B cell (primary cell): ENCODE measurements around the gene CENPA. TPM values are rescaled to one million over a fixed set of nuclear protein-coding genes. Genes with fewer than 3 reads are reported as not detected.

Experiments
- ATAC-seq: fragments of 200-7000 bp; cut with Tn5 transposase; one replicate; pipeline ENCODE4 v1.10.0; 2021; ENCODE audit warnings: low read depth, mild to moderate bottlenecking, moderate number of reproducible peaks, moderate library complexity
- CTCF ChIA-PET: fragments of 350-600 bp; sonication (Branson Sonifier 250); formaldehyde crosslinking; loops from one replicate; lab custom pipeline; 2021; ENCODE audit warnings: antibody characterized with exemption, inconsistent platforms; lab: Charles Lee
- POLR2A ChIA-PET: fragments of 350-600 bp; sonication (Branson Sonifier 250); formaldehyde crosslinking; loops from one replicate; lab custom pipeline; 2021; ENCODE audit warnings: antibody characterized with exemption; lab: Charles Lee
- DNase-seq: peaks from one replicate; pipeline ENCODE4 v3.0.0; 2013
- H2AFZ ChIP-seq: 2 replicates; pipeline ENCODE4 v1.6.1; 2012; ENCODE audit warnings: mild to moderate bottlenecking, low read depth, low read length; ENCODE audit not compliant: insufficient read depth, poor library complexity, severe bottlenecking
- H3K27ac ChIP-seq, 2 donors: 1 replicate in 1 of 2; 2 replicates in 1 of 2; pipeline ENCODE4 v1.5.1; 2012 to 2013; ENCODE audit warnings: low read length in 2 of 2, mild to moderate bottlenecking in 2 of 2, moderate library complexity in 1 of 2
- H3K27me3 ChIP-seq, 4 experiments: fragments of 200-600 bp in 1 of 4; sonication (generic) in 1 of 4; replicated peaks in 1 of 4; 1 replicate in 2 of 4; 2 replicates in 2 of 4; pipeline versions ENCODE4 v1.6.1 to v1.7.0; 2013 to 2016; ENCODE audit warnings: low read length in 3 of 4, mild to moderate bottlenecking in 2 of 4, mixed read lengths in 1 of 4, moderate library complexity in 1 of 4; ENCODE audit not compliant: insufficient read depth in 4 of 4, control insufficient read depth in 3 of 4; ENCODE audit errors: control extremely low read depth in 1 of 4
- H3K36me3 ChIP-seq, 2 experiments: replicated peaks in 1 of 2; 1 replicate in 1 of 2; 2 replicates in 1 of 2; pipeline versions ENCODE4 v1.6.1 to v1.7.1; 2013; ENCODE audit warnings: low read length in 1 of 2; ENCODE audit not compliant: insufficient read depth in 2 of 2, control insufficient read depth in 1 of 2; ENCODE audit errors: control extremely low read depth in 1 of 2, extremely low read depth in 1 of 2
- H3K4me1 ChIP-seq, 2 donors: fragments of 200-600 bp in 1 of 2; sonication (generic) in 1 of 2; 1 replicate in 1 of 2; 2 replicates in 1 of 2; pipeline versions ENCODE4 v1.5.1 to v1.6.1; 2013 to 2017; ENCODE audit warnings: low read length in 2 of 2; ENCODE audit not compliant: control insufficient read depth in 2 of 2, insufficient read depth in 2 of 2
- H3K4me2 ChIP-seq: replicated peaks from 2 replicates; pipeline ENCODE3; 2012; ENCODE audit warnings: mild to moderate bottlenecking, low read depth, low read length; ENCODE audit not compliant: poor library complexity, severe bottlenecking
- H3K4me3 ChIP-seq, 5 experiments: fragments of 200-600 bp in 1 of 5; sonication (generic) in 1 of 5; 1 replicate in 3 of 5; 2 replicates in 2 of 5; pipeline versions ENCODE4 v1.5.1 to v1.7.0; 2011 to 2016; ENCODE audit warnings: low read length in 4 of 5, mild to moderate bottlenecking in 4 of 5, low read depth in 2 of 5, control low read depth in 1 of 5, moderate library complexity in 1 of 5; ENCODE audit not compliant: insufficient read depth in 1 of 5; ENCODE audit errors: control extremely low read depth in 1 of 5, extremely low read depth in 1 of 5
- H3K79me2 ChIP-seq: fragments of 200-600 bp; sonication (generic); one replicate; pipeline ENCODE4 v1.6.0; 2016; ENCODE audit warnings: low read length; ENCODE audit not compliant: control insufficient read depth, insufficient read depth
- H3K9ac ChIP-seq: fragments of 200-600 bp; sonication (generic); 2 replicates; pipeline ENCODE4 v1.6.1; 2017; ENCODE audit warnings: mild to moderate bottlenecking, low read length, moderate library complexity
- H3K9me3 ChIP-seq, 3 donors: one replicate each; pipeline versions ENCODE4 v1.6.1 to v1.7.1; 2013; ENCODE audit warnings: low read length in 2 of 3; ENCODE audit not compliant: control insufficient read depth in 2 of 3, insufficient read depth in 1 of 3; ENCODE audit errors: control extremely low read depth in 1 of 3
- H4K20me1 ChIP-seq: 2 replicates; pipeline ENCODE4 v1.6.0; 2012; ENCODE audit warnings: mild to moderate bottlenecking, low read length; ENCODE audit not compliant: insufficient read depth, control insufficient read depth, poor library complexity, severe bottlenecking
- H3K27ac Mint-ChIP-seq: one replicate; pipeline ENCODE4 v1.8.0; 2021; ENCODE audit warnings: mixed read lengths
- H3K27me3 Mint-ChIP-seq: one replicate; pipeline ENCODE4 v1.8.0; 2021; ENCODE audit warnings: mixed read lengths
- H3K4me1 Mint-ChIP-seq: one replicate; pipeline ENCODE4 v1.8.0; 2021; ENCODE audit warnings: mixed read lengths
- H3K4me3 Mint-ChIP-seq: one replicate; pipeline ENCODE4 v1.8.0; 2021; ENCODE audit warnings: mixed read lengths
- H3K9me3 Mint-ChIP-seq: one replicate; pipeline ENCODE4 v1.8.0; 2022; ENCODE audit warnings: mixed read lengths; ENCODE audit not compliant: insufficient read depth
- EZH2 ChIP-seq: IDR thresholded peaks from 2 replicates; pipeline ENCODE4 v1.6.1; 2012; ENCODE audit warnings: borderline replicate concordance, low read depth, mild to moderate bottlenecking, moderate library complexity, low read length; ENCODE audit not compliant: insufficient read depth, poor library complexity, severe bottlenecking
- WGBS: methylation state at CpG from one replicate; pipeline ENCODE4 v1.1.5; 2013; ENCODE audit warnings: missing lambda C conversion rate; ENCODE audit not compliant: insufficient coverage; 5-methylcytosine and 5-hydroxymethylcytosine counted together
- intact Hi-C: fragments of 100-400 bp; cut with micrococcal nuclease; formaldehyde crosslinking; loops from one replicate; pipeline ENCODE4 v1.10.0; 2022
- polyA plus RNA-seq: library from polyadenylated mRNA; depleted of rRNA; stranded (reverse); fragments of >200 nt; gene quantifications from 2 replicates; pipeline ENCODE4 v1.2.3, GENCODE V29; 2012
- total RNA-seq, 2 donors: library from RNA; stranded (reverse); fragments of 120-200 nt in 1 of 2; gene quantifications; 1 replicate in 1 of 2; 2 replicates in 1 of 2; pipeline versions ENCODE4 v1.2.3 to v1.2.4, GENCODE V29; 2013 to 2022
- TF ChIP-seq, protein P1 (sequence below): fragments of 200-600 bp; IDR thresholded peaks from one replicate; pipeline ENCODE4 v1.8.0; 2022; ENCODE audit warnings: antibody characterized with exemption, mild to moderate bottlenecking

Gene CENPA
- total and polyA plus RNA-seq, 2 donors (not counting 1 experiment from before 2014, with no cell fraction given) = 0.10 TPM; not detected in 1

DNA sequence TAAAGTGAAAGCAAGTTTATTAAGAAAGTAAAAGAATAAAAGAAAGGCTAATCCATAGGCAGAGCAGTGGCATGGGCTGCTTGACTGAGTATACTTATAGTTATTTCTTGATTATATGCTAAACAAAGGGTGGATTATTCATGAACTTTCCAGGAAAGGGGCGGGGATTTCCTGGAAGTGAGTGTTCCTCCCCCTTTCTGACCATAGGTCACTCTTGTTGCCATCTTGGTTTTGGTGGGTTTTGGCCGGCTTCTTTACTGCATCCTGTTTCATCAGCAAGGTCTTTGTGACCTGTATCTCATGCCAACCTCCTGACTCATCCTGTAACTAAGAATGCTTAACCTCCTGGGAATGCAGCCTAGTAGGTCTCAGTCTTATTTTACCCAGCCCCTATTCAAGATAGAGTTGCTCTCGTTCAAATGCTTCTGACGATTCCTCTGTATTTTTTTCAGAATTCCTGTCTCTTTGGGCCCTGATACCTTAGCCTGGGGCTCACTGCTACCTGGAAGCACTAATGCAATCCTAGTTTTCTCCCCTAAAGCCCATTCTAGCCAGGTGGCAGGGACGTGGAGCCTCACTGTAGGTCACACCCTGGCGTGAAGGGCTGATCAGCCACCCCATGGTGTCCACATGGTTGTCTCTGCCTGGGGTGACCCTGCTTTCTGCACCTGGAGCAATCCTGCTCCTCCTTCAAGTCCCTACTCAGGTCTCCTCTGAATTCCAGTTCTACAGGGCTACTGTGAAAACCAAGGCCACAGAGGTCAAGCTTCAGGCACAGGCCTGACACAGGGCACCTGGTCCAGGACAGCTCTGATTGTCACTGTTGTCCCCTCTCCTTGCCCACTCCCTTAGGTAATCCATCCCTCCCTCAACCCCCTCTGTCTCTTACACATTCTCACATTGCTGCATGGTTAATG lies 27.7 kb upstream of the CENPA start:
- Histone ChIP-seq H3K4me3 (no peak overlapping the region), H3K4me1 (peaks cover 0 to 8% of the 10 kb centered on the region in 2 donors), H3K9me3 (no peaks in the 10 kb centered on the region), H3K79me2 (peaks cover 2% of the 10 kb centered on the region), H2AFZ (peak overlapping the region; percentile 2), H3K9ac (no peak overlapping the region), H3K27ac (no peak overlapping the region), H3K36me3 (no peaks in the 10 kb centered on the region), H4K20me1 (no peaks in the 10 kb centered on the region), H3K4me2 (no peak overlapping the region), H3K27me3 (no peaks in the 10 kb centered on the region)
- POLR2A ChIA-PET = no interaction called here
- no peak for DNase-seq
- CTCF ChIA-PET = no interaction called here
- 90% methylated on average over 4 of the region's 6 CpGs for WGBS
- no peak overlapping the region for H3K4me3 Mint-ChIP-seq
- no peaks in the 10 kb centered on the region for H3K27me3 Mint-ChIP-seq
- H3K9me3 Mint-ChIP-seq = no peaks in the 10 kb centered on the region
- TF ChIP-seq, protein P1, sequence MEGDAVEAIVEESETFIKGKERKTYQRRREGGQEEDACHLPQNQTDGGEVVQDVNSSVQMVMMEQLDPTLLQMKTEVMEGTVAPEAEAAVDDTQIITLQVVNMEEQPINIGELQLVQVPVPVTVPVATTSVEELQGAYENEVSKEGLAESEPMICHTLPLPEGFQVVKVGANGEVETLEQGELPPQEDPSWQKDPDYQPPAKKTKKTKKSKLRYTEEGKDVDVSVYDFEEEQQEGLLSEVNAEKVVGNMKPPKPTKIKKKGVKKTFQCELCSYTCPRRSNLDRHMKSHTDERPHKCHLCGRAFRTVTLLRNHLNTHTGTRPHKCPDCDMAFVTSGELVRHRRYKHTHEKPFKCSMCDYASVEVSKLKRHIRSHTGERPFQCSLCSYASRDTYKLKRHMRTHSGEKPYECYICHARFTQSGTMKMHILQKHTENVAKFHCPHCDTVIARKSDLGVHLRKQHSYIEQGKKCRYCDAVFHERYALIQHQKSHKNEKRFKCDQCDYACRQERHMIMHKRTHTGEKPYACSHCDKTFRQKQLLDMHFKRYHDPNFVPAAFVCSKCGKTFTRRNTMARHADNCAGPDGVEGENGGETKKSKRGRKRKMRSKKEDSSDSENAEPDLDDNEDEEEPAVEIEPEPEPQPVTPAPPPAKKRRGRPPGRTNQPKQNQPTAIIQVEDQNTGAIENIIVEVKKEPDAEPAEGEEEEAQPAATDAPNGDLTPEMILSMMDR = no peak
- no peak for TF ChIP-seq EZH2
- intact Hi-C loops = no loop called here
- no peak overlapping the region for H3K27ac Mint-ChIP-seq
- ATAC-seq = no peak
- H3K4me1 Mint-ChIP-seq = peaks cover 7% of the 10 kb centered on the region

DNA sequence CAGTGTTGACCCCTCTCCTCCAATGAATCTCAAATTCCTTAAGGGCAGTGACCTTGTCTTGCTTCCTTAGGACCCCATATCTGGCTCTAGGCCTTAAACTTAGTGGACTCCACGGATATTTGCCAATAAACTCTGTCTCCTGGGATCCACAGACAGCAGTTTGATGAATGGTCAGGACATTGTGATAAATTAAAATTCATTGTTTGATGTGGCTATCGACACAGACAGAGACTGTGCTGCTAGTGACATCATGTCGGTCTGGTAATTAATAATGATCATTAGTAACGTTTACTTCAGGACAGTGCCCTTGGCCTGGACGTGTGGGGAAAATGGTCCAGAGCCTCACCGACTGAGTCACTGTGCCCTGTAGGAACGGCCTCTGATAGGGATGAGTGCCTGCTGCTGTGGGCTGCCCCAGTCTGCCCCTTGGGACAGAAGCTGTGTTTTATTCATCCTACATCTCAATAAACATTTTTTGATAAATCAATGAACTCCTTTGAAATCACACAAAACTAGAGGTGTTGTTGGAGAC lies 27.0 kb upstream of the CENPA start:
- TF ChIP-seq, protein P1 = no peak
- TF ChIP-seq EZH2 = no peak
- H3K27ac Mint-ChIP-seq = no peak overlapping the region

More for the DNA sequence above, 27.0 kb upstream of the CENPA start:
- Mint-ChIP-seq H3K9me3 (no peaks in the 10 kb centered on the region), H3K27me3 (no peaks in the 10 kb centered on the region), H3K4me1 (peaks cover 9% of the 10 kb centered on the region), H3K4me3 (no peak overlapping the region)
- H4K20me1 ChIP-seq = no peaks in the 10 kb centered on the region
- H3K4me2 ChIP-seq = no peak overlapping the region
- ChIA-PET POLR2A (no interaction called here), CTCF (no interaction called here)
- H3K79me2 ChIP-seq = peaks cover 10% of the 10 kb centered on the region
- no peaks in the 10 kb centered on the region for H3K9me3 ChIP-seq
- intact Hi-C loops = no loop called here
- no peak overlapping the region for H3K4me3 ChIP-seq
- peaks cover 5 to 15% of the 10 kb centered on the region in 2 donors for H3K4me1 ChIP-seq
- no peaks in the 10 kb centered on the region for H3K36me3 ChIP-seq
- 95% methylated on average over 6 of the region's 7 CpGs for WGBS
- no peak overlapping the region for H3K9ac ChIP-seq
- no peak overlapping the region for H3K27ac ChIP-seq
- H3K27me3 ChIP-seq = no peaks in the 10 kb centered on the region
- ATAC-seq (no peak), DNase-seq (no peak)
- H2AFZ ChIP-seq = no peak overlapping the region
